GM21526 (cell line): Measurements from ENCODE around the gene VPS39.

Experiments used
- ATAC-seq: cut with Tn5 transposase; IDR thresholded peaks from one replicate; pipeline ENCODE4 v1.9.1; 2021; ENCODE audit warnings: moderate library complexity; ENCODE audit not compliant: unreplicated experiment, low FRiP score

VPS39 gene

DNA sequence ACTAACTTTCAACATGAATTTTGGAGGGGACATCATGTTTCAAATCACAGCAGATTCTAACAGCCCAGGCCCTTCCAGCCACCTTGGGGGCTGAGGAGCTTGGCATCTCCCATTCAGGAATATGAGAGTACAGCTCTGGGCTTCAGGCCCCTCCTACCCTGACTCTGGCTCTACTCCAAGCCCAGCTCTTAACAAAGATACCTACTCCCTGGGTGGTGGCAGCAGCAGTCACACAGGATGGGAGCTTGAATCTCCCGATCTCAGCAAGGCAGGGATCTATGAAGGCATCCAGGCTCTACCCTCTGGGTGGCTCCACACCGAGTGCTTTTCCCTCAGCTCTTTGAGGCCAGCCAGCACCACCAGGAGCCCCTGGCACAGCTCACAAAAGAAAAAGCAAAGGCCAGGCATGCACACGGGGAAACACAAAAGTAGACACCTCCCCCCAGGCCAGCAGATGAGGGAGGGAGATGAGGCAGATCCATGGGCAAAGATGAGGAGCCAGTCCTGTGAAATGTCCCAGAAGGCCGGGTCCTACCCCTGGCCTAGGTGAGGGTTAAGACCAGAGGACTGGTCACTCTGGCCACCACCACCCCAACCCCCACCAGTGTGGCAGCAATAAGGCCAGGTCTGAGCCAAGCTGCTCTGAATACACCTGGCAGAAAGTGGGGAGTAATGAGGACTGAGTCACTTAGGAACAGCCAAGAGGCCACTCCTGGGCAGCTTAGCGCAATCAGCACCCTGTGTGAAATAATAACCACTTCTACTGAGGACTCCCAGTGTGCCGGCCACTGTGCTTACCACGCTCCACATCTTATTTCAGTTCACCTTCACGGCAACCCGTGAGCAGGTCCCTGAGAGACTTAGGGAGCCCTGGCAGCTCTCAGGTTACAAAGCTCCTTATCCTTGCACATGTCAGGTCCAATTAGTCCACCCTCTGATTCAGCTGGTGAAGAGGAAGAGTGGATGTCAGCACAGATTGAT lies 76.0 kb downstream of the VPS39 start:
- no peak for ATAC-seq

GRCh38 chr15:42131006-42131405 lies 77.1 kb downstream of the VPS39 start:
- no peak for ATAC-seq

GRCh38 chr15:42130246-42130986 lies 77.7 kb downstream of the VPS39 start:
- no peak for ATAC-seq

DNA sequence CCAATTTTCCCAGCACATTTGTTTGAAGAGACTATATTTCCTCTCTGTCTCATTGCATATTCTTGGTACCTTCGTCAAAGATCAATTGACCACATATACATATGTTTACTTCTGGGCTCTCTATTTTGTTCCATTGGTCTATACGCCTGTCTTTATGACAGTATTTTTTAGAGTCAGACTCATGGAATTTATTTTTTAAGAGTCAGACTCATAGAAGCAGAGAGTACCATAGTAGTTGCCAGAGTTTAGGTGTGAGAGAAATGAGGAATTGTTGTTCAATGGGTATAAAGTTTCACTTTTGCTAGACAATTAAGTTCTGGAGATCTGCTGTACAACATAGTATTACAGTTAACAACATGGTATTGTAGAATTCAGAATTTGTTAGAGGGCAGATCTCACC lies 78.7 kb downstream of the VPS39 start:
- no peak for ATAC-seq

DNA sequence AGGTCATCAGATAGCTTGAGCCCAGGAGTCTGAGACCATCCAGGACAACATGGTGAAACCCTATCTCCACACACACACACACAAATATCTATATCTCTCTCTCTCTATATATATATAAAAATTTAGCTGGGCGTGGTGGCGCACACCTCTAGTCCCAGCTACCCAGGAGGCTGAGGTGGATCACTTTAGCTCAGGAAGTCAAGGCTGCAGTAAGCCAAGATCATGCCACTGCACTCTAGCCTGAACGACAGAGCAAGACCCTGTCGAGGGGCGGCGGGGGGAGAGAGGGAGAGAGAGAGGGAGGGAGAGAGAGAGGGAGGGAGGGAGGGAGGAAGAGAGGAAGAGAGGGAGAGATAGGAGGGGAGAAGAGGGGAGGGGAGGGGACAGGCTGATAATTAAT lies 79.6 kb downstream of the VPS39 start:
- no peak for ATAC-seq

GRCh38 chr15:42123546-42123945 lies 84.6 kb downstream of the VPS39 start:
- ATAC-seq: no peak

- ATAC-seq: no peak
These were observed 86.4 kb downstream of the VPS39 start for GRCh38 chr15:42121682-42122081.

- ATAC-seq: no peak
These were observed 87.1 kb downstream of the VPS39 start for GRCh38 chr15:42121021-42121420.

DNA sequence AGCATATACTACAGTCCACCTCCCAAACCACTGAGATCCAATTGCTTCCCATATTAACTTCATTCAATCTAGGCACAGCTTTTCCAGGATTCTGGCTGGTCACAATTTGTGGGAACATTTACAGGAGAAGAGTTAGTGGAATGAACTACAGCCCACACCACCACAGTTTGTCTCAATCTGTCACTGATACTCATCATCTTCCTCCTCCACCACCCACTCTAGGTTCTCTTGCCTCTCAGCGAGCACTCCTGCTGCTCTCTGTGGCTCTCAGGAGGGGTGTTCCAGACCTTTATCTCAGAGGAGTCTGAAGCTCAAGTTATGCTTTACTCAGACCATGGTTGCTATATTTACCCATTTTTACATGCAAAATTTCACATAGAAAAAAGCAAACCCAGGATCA lies 87.8 kb downstream of the VPS39 start:
- ATAC-seq: no peak

DNA sequence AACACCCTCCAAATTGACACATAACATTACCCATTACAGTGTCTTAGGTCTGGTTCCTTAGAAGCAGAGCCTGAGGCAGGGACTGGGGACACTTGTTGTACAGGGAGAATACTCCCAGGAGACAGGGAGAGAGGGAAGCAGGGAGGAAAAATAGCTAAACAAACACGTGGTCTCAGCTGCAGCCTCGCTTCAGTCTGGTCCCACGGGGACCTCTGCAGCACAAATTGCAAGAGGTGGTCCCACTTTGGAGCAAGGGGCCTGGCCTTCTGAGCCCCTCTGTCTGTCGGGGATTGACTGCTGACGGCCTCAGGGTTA lies 88.7 kb downstream of the VPS39 start:
- ATAC-seq: no peak

GRCh38 chr15:42118650-42119445 lies 89.3 kb downstream of the VPS39 start:
- no peak for ATAC-seq

- ATAC-seq: no peak
These were observed 96.2 kb downstream of the VPS39 start for GRCh38 chr15:42111924-42112323.

GRCh38 chr15:42110367-42110766 lies 97.7 kb downstream of the VPS39 start:
- ATAC-seq: no peak

GRCh38 chr15:42108806-42109205 lies 99.3 kb downstream of the VPS39 start:
- no peak for ATAC-seq
